GM13976 (cell line): ENCODE results near the gene EHMT1.

Experiments
- DNase-seq: peaks from one replicate; pipeline ENCODE4 v3.0.0; 2012; ENCODE audit warnings: low spot score
- CTCF ChIP-seq: IDR thresholded peaks from 2 replicates; pipeline ENCODE4 v1.5.1; 2012; ENCODE audit warnings: borderline replicate concordance, mild to moderate bottlenecking; ENCODE audit not compliant: insufficient read depth; ENCODE audit errors: extremely low read depth, missing control alignments, control extremely low read depth
- in situ Hi-C: fragments of 300-500 bp; cut with MboI; formaldehyde crosslinking; loops from one replicate; pipeline ENCODE4 v1.12.0; 2022; ENCODE audit warnings: low sequenced_read_pairs, mixed read lengths, inconsistent platforms; ENCODE audit not compliant: unreplicated experiment

The EHMT1 gene

GRCh38 chr9:137795156-137795666, 176.4 kb downstream of the EHMT1 start:
- TF ChIP-seq CTCF: no peak
- in situ Hi-C loops: no loop called here
- no peak for DNase-seq

DNA sequence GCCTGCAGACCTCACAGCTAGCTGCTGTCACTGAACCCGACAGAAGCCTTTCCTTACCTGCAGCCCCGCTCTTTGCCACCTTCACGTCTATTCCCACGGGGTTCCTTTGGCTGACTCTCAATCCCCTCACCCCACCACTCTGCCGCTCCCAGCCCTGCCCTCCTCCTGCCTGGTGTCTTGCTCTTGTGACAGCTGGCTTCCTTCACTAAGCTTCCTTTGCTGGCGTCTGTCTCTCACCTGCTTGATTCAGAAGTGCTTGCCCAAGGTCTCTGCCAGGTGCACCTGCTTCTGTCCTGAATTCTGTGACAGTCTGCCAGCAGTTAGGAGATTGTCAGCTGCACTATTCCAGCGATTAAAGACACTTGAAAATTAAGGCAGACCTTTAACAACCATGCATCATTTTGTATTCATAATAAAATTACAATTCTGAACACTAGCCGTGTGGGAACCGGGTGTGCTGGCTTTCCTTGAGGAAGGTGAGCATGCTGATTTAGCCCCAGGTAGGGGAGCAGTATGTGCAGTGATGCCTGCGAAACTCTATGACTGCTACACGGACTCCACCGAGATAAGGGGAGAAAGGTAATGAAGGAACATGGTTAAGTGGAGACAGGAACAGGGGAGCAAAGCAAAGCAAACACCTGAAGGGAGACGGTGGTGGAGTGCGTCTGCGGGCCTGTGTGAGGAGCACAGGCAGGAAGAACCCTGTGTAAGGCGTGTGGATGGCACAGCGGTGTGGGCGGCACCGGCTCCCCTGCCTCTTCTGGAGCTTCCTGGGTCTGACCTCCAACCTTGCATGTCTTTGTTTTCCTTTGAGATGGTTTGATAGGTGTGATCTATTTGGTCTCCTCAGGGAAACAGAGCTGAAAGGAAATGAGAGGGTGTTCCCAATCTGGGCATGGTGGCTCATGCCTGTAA, 178.7 kb downstream of the EHMT1 start:
- TF ChIP-seq CTCF: no peak
- DNase-seq: no peak
- in situ Hi-C loops: no loop called here

GRCh38 chr9:137798142-137798541, 179.3 kb downstream of the EHMT1 start:
- DNase-seq: no peak
- in situ Hi-C loops: no loop called here
- TF ChIP-seq CTCF: no peak

DNA sequence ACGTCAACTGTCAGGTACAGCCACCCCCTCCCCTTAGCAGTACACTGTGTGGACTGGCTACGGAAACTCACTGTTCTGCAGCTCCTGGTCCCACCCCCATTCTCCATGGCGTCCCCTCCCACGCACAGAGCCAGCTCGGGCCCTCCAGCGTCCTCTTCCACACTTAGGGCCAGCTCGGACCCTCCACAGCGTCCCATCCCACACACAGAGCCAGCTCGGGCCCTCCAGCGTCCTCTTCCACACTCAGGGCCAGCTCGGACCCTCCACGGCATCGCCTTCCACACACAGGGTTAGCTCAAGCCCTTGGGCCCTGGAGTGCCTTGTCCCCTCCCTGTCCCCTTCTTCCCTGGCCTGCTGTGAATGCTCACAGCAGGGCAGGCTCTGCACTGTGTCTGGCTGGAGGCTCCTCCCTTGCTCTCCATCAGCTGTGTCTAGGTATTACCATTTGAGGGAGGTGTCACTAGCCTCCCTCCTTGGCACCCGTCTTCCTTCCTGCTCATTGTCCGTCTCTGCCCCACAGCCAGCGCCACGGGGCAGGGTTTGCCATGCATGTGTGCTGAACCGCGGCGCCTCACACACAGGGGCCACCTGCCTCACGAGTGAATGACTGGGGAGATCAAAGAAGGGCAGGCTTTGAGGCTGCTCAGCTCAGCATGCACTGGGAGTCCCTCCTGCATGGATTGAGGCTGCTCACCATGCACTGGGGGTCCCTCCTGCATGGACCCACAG, 180.3 kb downstream of the EHMT1 start:
- in situ Hi-C loops: no loop called here
- no peak for TF ChIP-seq CTCF
- DNase-seq: no peak

DNA sequence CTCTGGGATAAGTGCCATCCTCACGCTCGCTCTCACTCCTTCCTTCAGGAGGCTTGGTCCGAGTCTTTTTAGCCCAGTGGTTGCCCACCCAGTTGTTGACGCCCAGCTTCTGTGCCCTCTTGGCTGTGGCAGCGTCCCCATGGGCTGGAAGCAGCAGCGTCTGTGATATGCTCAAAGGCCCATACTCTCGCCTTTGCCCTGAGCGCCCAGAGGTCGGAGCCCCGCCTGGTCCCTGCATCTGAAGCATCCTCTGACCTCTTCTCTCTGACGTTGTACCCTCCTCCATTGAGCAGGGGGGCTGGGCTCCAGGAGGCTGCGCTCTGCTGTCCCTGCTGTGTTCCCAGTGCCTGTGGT, 180.8 kb downstream of the EHMT1 start:
- in situ Hi-C loops: no loop called here
- no peak for DNase-seq
- TF ChIP-seq CTCF: no peak

GRCh38 chr9:137800196-137801022, 181.6 kb downstream of the EHMT1 start:
- no peak for DNase-seq
- TF ChIP-seq CTCF: no peak
- in situ Hi-C loops: no loop called here
